Activated CD4-positive, alpha-beta T cell treated with anti-CD3 and anti-CD28 coated beads, Interleukin-2, amount 50 U/mL, for 48 hours (primary cell): ENCODE results near the gene HHIP.
"Not testable (repeated sequence)": the region's sequence is repeated elsewhere in the genome, so short reads cannot be mapped to it uniquely, and the experiment has no call there.

ENCODE experiments used
- DNase-seq, 2 experiments: peaks; one replicate each; pipeline ENCODE4 v3.0.0-alpha.2; 2020

The HHIP gene

GRCh38 chr4:144757969-144758368 lies 112.0 kb downstream of the HHIP start:
- no peak for DNase-seq

DNA sequence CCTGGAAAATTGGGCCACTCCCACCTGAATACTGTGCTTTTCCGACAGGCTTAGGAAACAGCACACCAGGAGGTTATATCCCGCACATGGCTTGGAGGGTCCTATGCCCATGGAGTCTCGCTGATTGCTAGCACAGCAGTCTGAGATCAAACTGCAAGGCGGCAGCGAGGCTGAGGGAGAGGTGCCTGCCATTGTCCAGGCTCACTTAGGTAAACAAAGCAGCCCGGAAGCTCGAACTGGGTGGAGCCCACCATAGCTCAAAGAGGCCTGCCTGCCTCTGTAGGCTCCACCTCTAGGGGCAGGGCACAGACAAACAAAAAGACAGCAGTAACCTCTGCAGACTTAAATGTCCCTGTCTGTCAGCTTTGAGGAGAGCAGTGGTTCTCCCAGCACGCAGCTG lies 122.9 kb downstream of the HHIP start:
- DNase-seq, result not testable (repeated sequence)

GRCh38 chr4:144778364-144778763 lies 132.4 kb downstream of the HHIP start:
- no peak for DNase-seq

- DNase-seq, result no peak
These were observed 136.4 kb downstream of the HHIP start for GRCh38 chr4:144782345-144782744.

- no peak for DNase-seq
These were observed 140.0 kb downstream of the HHIP start for GRCh38 chr4:144785961-144786360.

GRCh38 chr4:144787365-144788258 lies 141.7 kb downstream of the HHIP start:
- DNase-seq, result no peak

GRCh38 chr4:144788469-144788868 lies 142.5 kb downstream of the HHIP start:
- DNase-seq, result no peak

- not testable (repeated sequence) for DNase-seq
These were observed 146.0 kb downstream of the HHIP start for GRCh38 chr4:144791933-144792332.
